ENCODE results near the gene GRIK4.
A peak's percentile ranks its signal among the peaks of the same experiment; 100 is the strongest.

The GRIK4 gene

GRCh38 chr11:120651836-120652235 lies 140.3 kb downstream of the GRIK4 start:
- no peaks in the 10 kb centered on the region for H3K9me3 ChIP-seq
- no peak overlapping the region for H3K4me3 ChIP-seq
- no peaks in the 10 kb centered on the region for H3K36me3 ChIP-seq (replicated peaks)
- no peaks in the 10 kb centered on the region for H3K4me1 ChIP-seq
- DNase-seq (ENCODE audit: low spot score in 2 of 2): no peak
- in situ Hi-C loops (cut with MboI; ENCODE audit: low sequenced_read_pairs): no loop called here
- H3K27me3 ChIP-seq (ENCODE audit: low read depth): no peaks in the 10 kb centered on the region

DNA sequence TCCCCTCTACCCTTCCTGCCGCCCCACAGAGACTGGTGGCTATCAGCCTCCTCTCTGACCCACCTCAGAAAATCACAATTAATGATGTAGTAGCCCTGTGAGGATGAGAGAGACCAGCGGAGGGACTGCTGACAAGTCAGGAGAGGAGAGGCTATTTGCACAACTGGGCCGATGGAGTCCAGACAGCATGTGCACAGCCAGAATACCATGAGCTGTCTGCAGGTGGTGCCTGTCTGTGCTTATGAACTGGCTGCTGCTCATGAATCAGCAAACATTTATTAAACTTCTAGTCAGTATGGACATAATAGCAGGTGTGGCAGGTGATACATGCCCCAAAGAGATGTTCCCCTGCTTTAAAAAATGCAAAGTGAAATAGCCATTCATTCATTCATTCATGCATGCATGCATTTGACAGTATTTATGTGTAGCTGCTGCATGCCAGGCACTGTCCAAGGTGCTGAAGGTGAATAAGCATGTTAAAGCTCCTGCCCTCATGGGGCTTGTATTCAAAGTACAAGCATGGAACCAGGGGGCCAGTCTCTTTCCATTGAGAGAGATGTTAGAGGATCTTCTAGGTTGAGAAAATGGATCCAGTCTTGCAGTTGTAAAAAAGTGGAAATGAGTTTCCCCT lies 141.3 kb downstream of the GRIK4 start:
- DNase-seq (ENCODE audit: low spot score in 2 of 2): peak in 1 of 2 experiments; percentile 41
- in situ Hi-C loops (cut with MboI; ENCODE audit: low sequenced_read_pairs): no loop called here
- H3K9me3 ChIP-seq: no peaks in the 10 kb centered on the region
- no peaks in the 10 kb centered on the region for H3K36me3 ChIP-seq (replicated peaks)
- H3K27me3 ChIP-seq (ENCODE audit: low read depth): no peaks in the 10 kb centered on the region
- H3K4me1 ChIP-seq: no peaks in the 10 kb centered on the region
- H3K4me3 ChIP-seq: no peak overlapping the region

GRCh38 chr11:120655589-120655988 lies 144.0 kb downstream of the GRIK4 start:
- H3K36me3 ChIP-seq (replicated peaks): no peaks in the 10 kb centered on the region
- no peaks in the 10 kb centered on the region for H3K4me1 ChIP-seq
- H3K4me3 ChIP-seq: no peak overlapping the region
- H3K27me3 ChIP-seq (ENCODE audit: low read depth): no peaks in the 10 kb centered on the region
- DNase-seq (ENCODE audit: low spot score in 2 of 2): no peak
- in situ Hi-C loops (cut with MboI; ENCODE audit: low sequenced_read_pairs): no loop called here
- H3K9me3 ChIP-seq: no peaks in the 10 kb centered on the region

DNA sequence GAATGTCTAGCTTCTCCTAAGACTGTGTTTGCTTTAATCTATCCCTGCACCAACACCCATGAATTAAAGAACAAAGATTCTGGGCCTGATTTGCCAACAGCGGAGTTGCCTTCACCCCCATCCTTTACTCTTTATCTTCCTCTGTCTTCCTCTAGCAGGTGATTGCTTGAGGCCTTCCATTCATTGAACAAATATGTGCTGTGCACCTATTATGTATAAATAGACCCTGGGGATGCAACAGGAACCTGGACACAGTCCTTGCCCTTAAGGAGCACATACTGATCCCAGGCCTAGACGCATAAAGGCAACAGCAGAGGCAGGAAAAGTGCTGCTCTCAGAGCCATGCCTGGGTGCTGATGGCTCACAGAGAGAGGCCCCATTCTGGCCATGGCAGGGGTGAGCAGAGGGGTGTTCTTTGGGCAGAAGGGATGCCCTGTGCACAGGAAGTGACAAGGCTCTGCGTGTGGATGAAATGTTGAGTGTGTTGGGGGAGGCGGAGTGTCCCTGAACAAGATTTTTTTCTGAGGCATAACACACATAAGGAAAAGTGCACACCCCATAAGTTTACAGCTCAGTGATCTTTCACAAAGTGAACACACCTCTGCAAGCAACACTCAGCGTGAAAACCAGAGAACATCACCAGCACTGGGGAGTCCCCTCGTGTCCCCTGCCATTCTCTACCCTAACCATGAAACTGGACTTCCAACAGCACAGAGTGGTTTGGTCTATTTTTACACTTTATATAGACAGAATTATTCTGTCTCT lies 145.9 kb downstream of the GRIK4 start:
- no peak for DNase-seq (ENCODE audit: low spot score in 2 of 2)
- in situ Hi-C loops (cut with MboI; ENCODE audit: low sequenced_read_pairs): no loop called here
- Histone ChIP-seq H3K27me3 (ENCODE audit: low read depth) (no peaks in the 10 kb centered on the region), H3K9me3 (no peaks in the 10 kb centered on the region), H3K4me3 (no peak overlapping the region), H3K4me1 (no peaks in the 10 kb centered on the region), H3K36me3 (replicated peaks) (no peaks in the 10 kb centered on the region)

- Histone ChIP-seq H3K4me3 (no peak overlapping the region), H3K36me3 (replicated peaks) (no peaks in the 10 kb centered on the region), H3K4me1 (no peaks in the 10 kb centered on the region), H3K27me3 (ENCODE audit: low read depth) (no peaks in the 10 kb centered on the region), H3K9me3 (no peaks in the 10 kb centered on the region)
- in situ Hi-C loops (cut with MboI; ENCODE audit: low sequenced_read_pairs): no loop called here
- no peak for DNase-seq (ENCODE audit: low spot score in 2 of 2)
Measured at GRCh38 chr11:120658071-120658423, 146.5 kb downstream of the GRIK4 start.

DNA sequence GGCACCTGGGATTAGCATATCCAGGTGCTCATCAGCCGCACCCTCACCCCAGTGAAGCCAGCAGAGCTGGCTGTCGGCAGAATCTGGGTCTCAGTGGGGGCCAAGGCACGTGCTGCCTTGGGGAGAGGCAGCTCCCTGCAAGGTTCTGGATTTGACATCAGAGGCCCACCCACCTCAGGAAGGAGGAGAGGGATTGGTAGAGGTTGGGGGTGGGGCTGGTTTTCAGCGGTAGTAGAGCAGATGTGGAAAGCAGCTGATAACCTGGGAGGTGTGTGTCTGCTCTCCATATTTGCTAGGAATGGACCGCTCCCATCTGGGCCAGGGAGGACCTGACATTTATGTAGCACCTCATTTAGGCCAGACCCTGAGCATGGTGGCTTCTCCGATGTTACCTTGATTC lies 147.5 kb downstream of the GRIK4 start:
- Histone ChIP-seq H3K27me3 (ENCODE audit: low read depth) (no peaks in the 10 kb centered on the region), H3K9me3 (no peaks in the 10 kb centered on the region), H3K36me3 (replicated peaks) (no peaks in the 10 kb centered on the region), H3K4me3 (no peak overlapping the region), H3K4me1 (no peaks in the 10 kb centered on the region)
- DNase-seq (ENCODE audit: low spot score in 2 of 2): no peak
- in situ Hi-C loops (cut with MboI; ENCODE audit: low sequenced_read_pairs): no loop called here

GRCh38 chr11:120660024-120660565 lies 148.5 kb downstream of the GRIK4 start:
- Histone ChIP-seq H3K4me3 (no peak overlapping the region), H3K27me3 (ENCODE audit: low read depth) (no peaks in the 10 kb centered on the region), H3K9me3 (no peaks in the 10 kb centered on the region), H3K4me1 (no peaks in the 10 kb centered on the region), H3K36me3 (replicated peaks) (no peaks in the 10 kb centered on the region)
- peak; percentile 52 to 81 for DNase-seq (ENCODE audit: low spot score in 2 of 2)
- in situ Hi-C loops (cut with MboI; ENCODE audit: low sequenced_read_pairs): no loop called here

DNA sequence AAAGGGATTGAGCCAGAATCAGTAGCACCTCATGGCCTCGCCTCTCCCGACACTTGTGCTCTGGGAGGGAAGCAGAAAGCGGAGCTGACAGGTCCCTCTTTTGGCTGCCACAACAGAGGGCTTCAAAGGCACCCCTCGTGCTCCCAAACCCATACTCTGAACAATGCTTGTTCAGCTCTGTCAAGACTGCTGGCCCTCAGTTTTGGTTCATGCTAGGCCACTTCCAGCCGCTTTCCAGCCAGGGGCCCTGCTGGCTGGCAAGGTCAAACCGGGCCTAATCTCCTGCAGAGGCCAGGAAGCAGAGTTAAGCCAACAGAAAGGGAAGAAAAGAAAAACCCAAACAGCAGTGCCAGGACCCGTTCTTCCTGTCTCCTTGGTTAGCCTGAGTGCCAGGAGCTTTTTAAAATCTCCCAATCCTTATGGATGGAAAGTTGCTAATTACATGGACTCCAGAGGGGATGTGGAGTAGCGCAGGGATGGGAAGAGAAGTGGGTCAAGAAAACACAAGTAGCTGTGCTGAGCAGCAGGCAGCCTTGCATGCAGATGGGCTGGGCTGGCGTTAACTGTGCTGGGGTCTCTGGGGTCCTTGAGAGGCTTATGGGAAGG lies 150.6 kb downstream of the GRIK4 start:
- no peak for DNase-seq (ENCODE audit: low spot score in 2 of 2)
- in situ Hi-C loops (cut with MboI; ENCODE audit: low sequenced_read_pairs): no loop called here
- H3K27me3 ChIP-seq (ENCODE audit: low read depth): no peaks in the 10 kb centered on the region

DNA sequence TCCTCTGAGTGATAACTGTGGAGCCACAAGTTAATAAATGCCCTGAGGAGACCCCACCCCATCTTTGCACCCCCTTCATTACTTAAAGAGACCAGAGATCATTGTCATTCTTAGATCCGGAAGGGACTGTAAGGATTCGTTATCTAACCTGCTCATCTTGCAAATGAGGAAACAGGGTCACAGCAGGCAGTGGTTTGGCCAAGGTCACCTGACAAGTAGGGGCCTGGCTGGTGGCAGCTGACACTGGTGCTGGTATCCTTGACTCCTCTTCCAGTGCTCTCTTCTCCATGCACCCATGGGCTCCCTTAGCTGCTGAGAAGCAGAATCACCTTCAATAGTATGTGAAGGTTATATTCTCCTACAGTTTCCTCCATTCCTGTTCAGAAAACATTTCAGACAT lies 151.6 kb downstream of the GRIK4 start:
- Histone ChIP-seq H3K36me3 (replicated peaks) (no peaks in the 10 kb centered on the region), H3K4me1 (no peaks in the 10 kb centered on the region), H3K4me3 (no peak overlapping the region), H3K27me3 (ENCODE audit: low read depth) (no peaks in the 10 kb centered on the region), H3K9me3 (no peaks in the 10 kb centered on the region)
- no peak for DNase-seq (ENCODE audit: low spot score in 2 of 2)
- in situ Hi-C loops (cut with MboI; ENCODE audit: low sequenced_read_pairs): no loop called here

More for the DNA sequence above, 150.6 kb downstream of the GRIK4 start:
- Histone ChIP-seq H3K9me3 (no peaks in the 10 kb centered on the region), H3K4me1 (no peaks in the 10 kb centered on the region), H3K4me3 (no peak overlapping the region), H3K36me3 (replicated peaks) (no peaks in the 10 kb centered on the region)

DNA sequence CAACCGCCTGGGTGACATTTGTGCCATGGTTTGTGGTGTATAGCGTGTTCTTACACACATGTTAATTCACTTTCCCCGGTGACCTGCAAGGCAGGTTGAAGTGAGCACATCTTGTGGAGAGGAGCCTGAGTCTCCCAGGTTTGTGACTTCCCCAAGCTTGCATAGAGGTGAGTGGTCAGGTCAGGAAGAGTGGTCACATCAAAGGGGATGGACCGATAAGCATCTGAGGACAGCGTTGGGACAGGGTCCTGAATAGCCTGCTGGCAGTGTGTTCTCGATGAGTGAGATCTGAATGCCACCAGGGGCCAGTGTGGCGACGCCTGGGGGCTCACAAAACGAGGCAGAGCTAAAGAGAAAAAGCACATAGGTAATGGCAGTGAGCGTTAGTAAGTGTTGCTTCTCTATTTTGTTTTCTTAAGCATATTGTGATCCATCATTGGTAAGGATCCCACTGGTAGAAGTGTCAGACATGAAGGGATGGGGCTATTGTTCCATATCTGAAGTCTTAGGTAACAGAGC lies 154.6 kb downstream of the GRIK4 start:
- no peaks in the 10 kb centered on the region for H3K27me3 ChIP-seq (ENCODE audit: low read depth)
- no peak for DNase-seq (ENCODE audit: low spot score in 2 of 2)

DNA sequence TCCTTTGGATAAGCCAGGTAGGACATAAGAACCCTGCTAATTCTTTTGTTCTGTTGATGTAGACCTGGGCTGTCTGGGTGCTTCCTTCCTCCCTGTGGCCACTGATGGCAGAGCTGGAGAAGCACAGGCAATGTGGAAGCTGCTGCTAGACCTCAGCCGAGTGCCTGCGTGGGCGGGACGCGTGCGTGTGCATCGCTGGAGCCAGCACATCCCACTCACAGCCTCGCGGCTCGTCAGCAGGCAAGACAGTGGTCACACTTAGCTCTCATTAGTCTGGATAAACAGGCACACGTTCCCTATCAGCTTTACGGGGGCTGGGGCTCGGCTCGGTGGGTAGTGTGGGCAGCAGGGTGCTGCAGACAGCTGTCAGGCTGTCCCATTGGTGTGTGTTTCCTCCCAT lies 155.7 kb downstream of the GRIK4 start:
- no peak overlapping the region for H3K4me3 ChIP-seq
- in situ Hi-C loops (cut with MboI; ENCODE audit: low sequenced_read_pairs): no loop called here
- no peaks in the 10 kb centered on the region for H3K4me1 ChIP-seq
- no peaks in the 10 kb centered on the region for H3K36me3 ChIP-seq (replicated peaks)
- H3K27me3 ChIP-seq (ENCODE audit: low read depth): no peaks in the 10 kb centered on the region
- DNase-seq (ENCODE audit: low spot score in 2 of 2): no peak
- H3K9me3 ChIP-seq: peaks cover 3% of the 10 kb centered on the region; the same call in 1 of the 2 replicates

More for the DNA sequence above, 154.6 kb downstream of the GRIK4 start:
- Histone ChIP-seq H3K36me3 (replicated peaks) (no peaks in the 10 kb centered on the region), H3K9me3 (no peaks in the 10 kb centered on the region), H3K4me3 (no peak overlapping the region), H3K4me1 (no peaks in the 10 kb centered on the region)
- in situ Hi-C loops (cut with MboI; ENCODE audit: low sequenced_read_pairs): no loop called here

- Histone ChIP-seq H3K36me3 (replicated peaks) (no peaks in the 10 kb centered on the region), H3K4me3 (no peak overlapping the region), H3K4me1 (no peaks in the 10 kb centered on the region), H3K9me3 (peaks cover 4% of the 10 kb centered on the region; the same call in 1 of the 2 replicates), H3K27me3 (ENCODE audit: low read depth) (no peaks in the 10 kb centered on the region)
- DNase-seq (ENCODE audit: low spot score in 2 of 2): no peak
- in situ Hi-C loops (cut with MboI; ENCODE audit: low sequenced_read_pairs): no loop called here
Measured at GRCh38 chr11:120667934-120668333, 156.4 kb downstream of the GRIK4 start.

- H3K27me3 ChIP-seq (ENCODE audit: low read depth): no peaks in the 10 kb centered on the region
- in situ Hi-C loops (cut with MboI; ENCODE audit: low sequenced_read_pairs): no loop called here
Measured at GRCh38 chr11:120668537-120668936, 157.0 kb downstream of the GRIK4 start.

DNA sequence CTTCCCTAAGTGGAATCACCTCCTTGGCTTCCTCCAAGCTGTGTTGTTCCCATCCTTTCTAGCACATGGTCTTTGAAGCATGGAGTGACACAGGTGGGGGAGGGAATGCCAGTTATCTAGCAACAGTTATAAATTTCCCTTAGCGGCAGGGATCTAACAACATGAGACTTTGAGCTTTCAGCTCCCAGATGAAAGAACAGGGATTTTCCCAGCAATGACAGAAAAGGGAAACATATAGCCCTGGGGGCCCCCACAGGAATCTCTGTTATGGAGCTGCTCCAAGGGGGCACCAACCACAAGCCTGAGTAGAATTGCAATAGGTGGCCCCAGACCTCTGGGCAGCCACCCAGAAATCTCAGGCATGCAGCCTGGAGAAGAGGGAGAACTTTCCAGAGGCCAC lies 163.0 kb downstream of the GRIK4 start:
- H3K36me3 ChIP-seq (replicated peaks): no peaks in the 10 kb centered on the region

More at GRCh38 chr11:120668537-120668936, 157.0 kb downstream of the GRIK4 start:
- DNase-seq (ENCODE audit: low spot score in 2 of 2): no peak
- H3K4me3 ChIP-seq: no peak overlapping the region
- H3K4me1 ChIP-seq: no peaks in the 10 kb centered on the region
- no peaks in the 10 kb centered on the region for H3K36me3 ChIP-seq (replicated peaks)
- H3K9me3 ChIP-seq: peaks cover 4% of the 10 kb centered on the region; the same call in 1 of the 2 replicates

More for the DNA sequence above, 163.0 kb downstream of the GRIK4 start:
- Histone ChIP-seq H3K9me3 (peaks cover 4% of the 10 kb centered on the region; the same call in 1 of the 2 replicates), H3K27me3 (ENCODE audit: low read depth) (no peaks in the 10 kb centered on the region), H3K4me1 (no peaks in the 10 kb centered on the region), H3K4me3 (no peak overlapping the region)
- no peak for DNase-seq (ENCODE audit: low spot score in 2 of 2)
- in situ Hi-C loops (cut with MboI; ENCODE audit: low sequenced_read_pairs): no loop called here
